ENCODE data around the gene COPE.

The COPE gene

DNA sequence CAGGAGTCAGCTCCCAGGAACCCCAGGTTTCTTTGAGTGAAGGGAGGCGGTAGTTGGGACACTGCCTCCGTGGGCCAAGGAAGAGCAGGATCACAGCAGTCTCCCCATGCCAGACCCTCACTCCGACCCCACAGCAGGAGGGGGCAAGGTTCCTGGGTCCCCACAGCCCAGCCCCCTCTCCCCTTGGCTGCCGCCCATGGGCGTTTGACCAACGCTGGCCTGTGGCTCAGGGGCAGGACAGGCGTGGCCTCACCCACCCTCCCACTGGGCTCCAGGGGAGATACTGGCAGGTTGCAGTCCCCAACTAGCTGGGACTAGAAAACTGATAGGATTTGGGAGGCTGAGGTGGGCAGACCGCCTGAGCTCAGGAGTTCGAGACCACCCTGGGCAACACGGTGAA lies 9.2 kb downstream of the COPE start:
- in situ Hi-C loops (cut with MboI; ENCODE audit: low pct_unique_long_range_greater_than_20kb, low sequenced_read_pairs, unreplicated experiment) = no loop called here
- no peak for TF ChIP-seq CTCF (IDR thresholded peaks at IDR 0.05; ENCODE audit: extremely low read depth, insufficient read depth, missing control alignments)
- DNase-seq (ENCODE audit: low spot score) = no peak

- TF ChIP-seq CTCF (IDR thresholded peaks at IDR 0.05; ENCODE audit: extremely low read depth, insufficient read depth, missing control alignments) = no peak
- no peak for DNase-seq (ENCODE audit: low spot score)
- in situ Hi-C loops (cut with MboI; ENCODE audit: low pct_unique_long_range_greater_than_20kb, low sequenced_read_pairs, unreplicated experiment) = no loop called here
Measured at GRCh38 chr19:18908917-18909619, 10.1 kb downstream of the COPE start.

DNA sequence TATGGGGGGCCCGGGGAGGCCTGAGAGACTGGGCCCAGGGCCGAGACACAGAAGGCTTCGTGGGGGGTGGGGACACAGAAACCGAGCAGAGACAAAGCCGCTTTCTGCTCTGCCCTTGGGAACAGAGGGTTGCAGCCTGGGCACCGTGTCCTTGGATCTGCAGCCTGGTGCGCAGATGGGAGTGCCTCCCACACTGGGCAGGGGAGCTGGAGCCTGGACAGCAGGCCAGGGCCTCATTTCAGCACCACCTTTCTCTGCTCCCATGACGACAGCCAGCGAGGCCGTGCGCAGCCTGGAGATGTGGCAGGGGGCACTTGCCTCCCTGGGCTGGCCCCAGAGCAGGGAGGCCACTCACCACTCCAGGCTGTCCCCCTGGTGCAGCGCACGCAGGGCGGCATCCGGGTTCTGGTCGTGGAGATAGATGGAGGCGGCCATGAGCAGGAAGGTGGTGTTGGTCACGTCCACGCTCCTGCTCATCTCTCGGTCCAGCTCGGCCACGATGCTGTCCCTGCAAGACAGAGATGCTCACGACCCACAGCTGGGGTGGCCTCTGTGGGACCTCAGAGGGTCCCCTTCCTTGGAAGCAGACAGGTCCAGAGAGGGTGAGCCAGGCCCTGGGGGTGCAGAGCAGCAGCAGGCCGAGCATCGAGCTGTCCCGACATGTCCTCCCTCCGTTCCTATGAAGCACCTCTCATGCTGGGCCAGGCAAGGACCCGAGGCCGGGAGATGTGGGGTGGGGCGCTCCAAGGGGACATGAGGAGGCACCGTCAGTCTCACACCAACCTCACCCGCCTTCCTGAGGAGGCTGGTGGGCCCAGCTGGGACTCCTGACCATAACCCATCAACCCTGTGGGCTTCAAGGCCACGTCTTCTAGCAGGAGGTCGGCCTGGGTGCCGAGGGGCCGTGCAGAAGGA lies 12.3 kb downstream of the COPE start:
- in situ Hi-C loops (cut with MboI; ENCODE audit: low pct_unique_long_range_greater_than_20kb, low sequenced_read_pairs, unreplicated experiment) = no loop called here
- no peak for DNase-seq (ENCODE audit: low spot score)
- TF ChIP-seq CTCF (IDR thresholded peaks at IDR 0.05; ENCODE audit: extremely low read depth, insufficient read depth, missing control alignments) = no peak

DNA sequence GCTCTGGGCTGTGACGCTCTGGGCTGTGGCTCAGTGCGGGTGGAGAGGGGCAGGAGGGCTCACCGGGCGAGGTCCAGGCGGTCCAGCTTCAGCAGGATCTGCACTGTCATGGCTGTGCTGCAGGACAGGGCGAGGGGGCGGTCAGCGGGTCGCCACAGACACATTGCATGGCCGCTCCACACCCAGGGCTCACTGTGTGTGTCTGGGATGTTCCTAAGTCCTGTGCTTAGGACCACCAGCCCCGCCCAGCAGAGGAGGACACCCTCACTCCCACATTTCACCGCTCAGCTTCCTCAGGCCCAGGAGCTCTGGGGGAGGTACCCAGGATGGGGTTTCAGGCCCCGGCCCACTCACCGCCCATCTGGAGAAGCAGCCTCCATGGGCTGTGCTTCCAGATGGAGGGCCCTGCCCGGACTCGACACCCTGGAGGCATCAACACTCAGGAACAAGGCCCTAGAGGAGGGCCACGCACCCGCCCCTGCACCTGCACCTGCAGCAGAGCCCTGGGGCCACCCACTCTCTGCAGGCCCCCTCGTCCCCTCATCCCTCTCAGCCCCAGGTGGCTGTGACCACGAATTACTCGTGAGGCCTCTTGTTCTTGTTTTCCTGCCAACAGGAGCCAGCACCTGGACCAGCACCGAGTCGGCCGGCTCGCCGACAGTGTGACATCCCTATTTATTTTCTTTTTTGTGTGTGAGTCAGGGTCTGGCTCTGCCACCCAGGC lies 13.5 kb downstream of the COPE start:
- no peak for TF ChIP-seq CTCF (IDR thresholded peaks at IDR 0.05; ENCODE audit: extremely low read depth, insufficient read depth, missing control alignments)
- no peak for DNase-seq (ENCODE audit: low spot score)
- in situ Hi-C loops (cut with MboI; ENCODE audit: low pct_unique_long_range_greater_than_20kb, low sequenced_read_pairs, unreplicated experiment) = no loop called here

DNA sequence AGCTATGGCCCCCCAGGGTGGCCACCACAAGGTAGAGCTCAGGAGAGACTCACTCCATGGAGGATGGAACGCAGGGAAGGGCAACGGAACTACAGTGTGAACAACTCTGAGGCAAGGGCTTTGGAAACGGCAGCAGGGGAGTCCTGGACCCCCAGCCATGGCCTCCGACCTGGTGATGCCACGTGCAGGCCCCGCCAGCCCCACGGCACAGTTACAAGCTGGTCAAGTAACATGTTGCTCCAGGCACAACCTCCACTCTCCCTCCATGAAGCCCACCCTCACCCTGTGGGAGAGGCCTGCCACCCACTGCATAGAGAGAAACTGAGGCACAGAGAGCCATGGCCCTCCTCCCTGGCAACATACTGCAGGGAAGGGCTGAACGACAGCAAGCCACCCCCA lies 14.1 kb downstream of the COPE start:
- DNase-seq (ENCODE audit: low spot score) = no peak
- in situ Hi-C loops (cut with MboI; ENCODE audit: low pct_unique_long_range_greater_than_20kb, low sequenced_read_pairs, unreplicated experiment) = no loop called here
- TF ChIP-seq CTCF (IDR thresholded peaks at IDR 0.05; ENCODE audit: extremely low read depth, insufficient read depth, missing control alignments) = no peak

GRCh38 chr19:18904334-18905057 lies 14.7 kb downstream of the COPE start:
- no peak for DNase-seq (ENCODE audit: low spot score)
- TF ChIP-seq CTCF (IDR thresholded peaks at IDR 0.05; ENCODE audit: extremely low read depth, insufficient read depth, missing control alignments) = no peak
- in situ Hi-C loops (cut with MboI; ENCODE audit: low pct_unique_long_range_greater_than_20kb, low sequenced_read_pairs, unreplicated experiment) = no loop called here
